Bronchial epithelial cell (primary cell): ENCODE data around the gene IFITM1. TPM values are rescaled to one million over a fixed set of nuclear protein-coding genes. Genes with fewer than 3 reads are reported as not detected.
"Not testable (repeated sequence)": the region's sequence is repeated elsewhere in the genome, so short reads cannot be mapped to it uniquely, and the experiment has no call there.

ENCODE experiments used
- DNase-seq: peaks from one replicate; pipeline ENCODE4 v3.0.0-alpha.2; 2010; ENCODE audit warnings: low read depth
- FAIRE-seq: peaks from 2 replicates; lab custom pipeline; 2011; peaks lifted over from hg19 to GRCh38; lab: Jason Lieb, UNC
- H3K27me3 ChIP-seq: 2 replicates; pipeline ENCODE4 v1.5.1; 2011; ENCODE audit warnings: low read length; ENCODE audit not compliant: control insufficient read depth, insufficient read depth
- H3K36me3 ChIP-seq: 2 replicates; pipeline ENCODE4 v1.5.1; 2011; ENCODE audit warnings: low read length; ENCODE audit not compliant: control insufficient read depth, insufficient read depth
- H3K4me3 ChIP-seq: 2 replicates; pipeline ENCODE4 v1.5.1; 2011; ENCODE audit warnings: mild to moderate bottlenecking, low read depth, low read length, control low read depth
- total RNA-seq: library from RNA; depleted of rRNA; stranded (reverse); fragments of >200 nt; gene quantifications from 2 replicates; pipeline ENCODE4 v1.2.1, GENCODE V29; 2014
- TF ChIP-seq, protein P1 (sequence below): IDR thresholded peaks from 2 replicates; pipeline ENCODE4 v1.5.1; 2011; ENCODE audit warnings: mild to moderate bottlenecking, moderate library complexity, low read length, control low read depth, inconsistent platforms; ENCODE audit not compliant: insufficient read depth, severe bottlenecking

IFITM1 gene
- total RNA-seq, 1 donor from 2014 or later: 1.8 TPM

DNA sequence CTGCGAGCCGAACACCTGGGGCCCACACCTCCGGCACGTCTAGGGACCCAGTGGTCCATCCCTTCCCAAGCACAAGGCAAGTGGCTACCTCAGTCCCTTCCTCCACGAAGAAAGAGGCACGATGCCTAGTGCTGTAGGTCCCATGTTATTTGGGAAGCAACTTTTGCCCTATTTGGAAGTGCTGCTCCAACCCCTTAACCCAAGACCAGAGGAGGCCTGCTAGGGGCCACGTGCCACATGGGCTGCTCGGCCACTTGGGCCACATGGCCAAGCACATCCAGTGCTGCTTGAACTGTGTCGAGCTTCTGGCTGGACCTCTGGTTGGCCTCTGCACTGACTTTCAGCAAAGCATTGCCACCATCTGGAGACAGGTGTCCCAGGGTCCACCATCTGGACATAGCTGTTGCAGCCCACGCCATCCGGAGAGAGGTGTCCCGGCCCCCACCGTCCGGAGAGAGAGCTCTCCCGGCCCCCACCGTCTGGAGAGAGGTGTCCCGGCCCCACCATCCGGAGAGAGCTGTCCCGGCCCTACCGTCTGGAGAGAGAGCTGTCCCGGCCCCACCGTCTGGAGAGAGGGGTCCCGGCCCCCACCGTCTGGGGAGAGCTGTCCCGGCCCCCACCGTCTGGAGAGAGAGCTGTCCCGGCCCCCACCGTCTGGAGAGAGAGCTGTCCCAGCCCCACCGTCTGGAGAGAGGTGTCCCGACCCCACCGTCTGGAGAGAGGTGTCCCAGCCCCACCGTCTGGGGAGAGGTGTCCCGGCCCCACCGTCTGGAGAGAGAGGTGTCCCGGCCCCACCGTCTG lies 49.0 kb downstream of the IFITM1 start:
- H3K36me3 ChIP-seq: no peaks in the 10 kb centered on the region
- H3K27me3 ChIP-seq: peaks cover 3% of the 10 kb centered on the region
- DNase-seq (no peak), FAIRE-seq (no peak)
- TF ChIP-seq, protein P1, sequence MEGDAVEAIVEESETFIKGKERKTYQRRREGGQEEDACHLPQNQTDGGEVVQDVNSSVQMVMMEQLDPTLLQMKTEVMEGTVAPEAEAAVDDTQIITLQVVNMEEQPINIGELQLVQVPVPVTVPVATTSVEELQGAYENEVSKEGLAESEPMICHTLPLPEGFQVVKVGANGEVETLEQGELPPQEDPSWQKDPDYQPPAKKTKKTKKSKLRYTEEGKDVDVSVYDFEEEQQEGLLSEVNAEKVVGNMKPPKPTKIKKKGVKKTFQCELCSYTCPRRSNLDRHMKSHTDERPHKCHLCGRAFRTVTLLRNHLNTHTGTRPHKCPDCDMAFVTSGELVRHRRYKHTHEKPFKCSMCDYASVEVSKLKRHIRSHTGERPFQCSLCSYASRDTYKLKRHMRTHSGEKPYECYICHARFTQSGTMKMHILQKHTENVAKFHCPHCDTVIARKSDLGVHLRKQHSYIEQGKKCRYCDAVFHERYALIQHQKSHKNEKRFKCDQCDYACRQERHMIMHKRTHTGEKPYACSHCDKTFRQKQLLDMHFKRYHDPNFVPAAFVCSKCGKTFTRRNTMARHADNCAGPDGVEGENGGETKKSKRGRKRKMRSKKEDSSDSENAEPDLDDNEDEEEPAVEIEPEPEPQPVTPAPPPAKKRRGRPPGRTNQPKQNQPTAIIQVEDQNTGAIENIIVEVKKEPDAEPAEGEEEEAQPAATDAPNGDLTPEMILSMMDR: no peak
- no peak overlapping the region for H3K4me3 ChIP-seq

DNA sequence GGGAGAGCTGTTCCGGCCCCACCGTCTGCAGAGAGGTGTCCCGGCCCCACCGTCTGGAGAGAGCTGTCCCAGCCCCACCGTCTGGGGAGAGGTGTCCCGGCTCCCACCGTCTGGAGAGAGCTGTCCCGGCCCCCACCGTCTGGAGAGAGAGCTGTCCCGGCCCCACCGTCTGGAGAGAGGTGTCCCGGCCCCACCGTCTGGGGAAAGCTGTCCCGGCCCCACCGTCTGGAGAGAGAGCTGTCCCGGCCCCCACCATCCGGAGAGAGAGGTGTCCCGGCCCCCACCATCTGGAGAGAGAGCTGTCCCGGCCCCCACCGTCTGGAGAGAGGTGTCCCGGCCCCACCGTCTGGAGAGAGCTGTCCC lies 49.6 kb downstream of the IFITM1 start:
- H3K4me3 ChIP-seq, FAIRE-seq, H3K27me3 ChIP-seq, DNase-seq, H3K36me3 ChIP-seq: not testable (repeated sequence)

DNA sequence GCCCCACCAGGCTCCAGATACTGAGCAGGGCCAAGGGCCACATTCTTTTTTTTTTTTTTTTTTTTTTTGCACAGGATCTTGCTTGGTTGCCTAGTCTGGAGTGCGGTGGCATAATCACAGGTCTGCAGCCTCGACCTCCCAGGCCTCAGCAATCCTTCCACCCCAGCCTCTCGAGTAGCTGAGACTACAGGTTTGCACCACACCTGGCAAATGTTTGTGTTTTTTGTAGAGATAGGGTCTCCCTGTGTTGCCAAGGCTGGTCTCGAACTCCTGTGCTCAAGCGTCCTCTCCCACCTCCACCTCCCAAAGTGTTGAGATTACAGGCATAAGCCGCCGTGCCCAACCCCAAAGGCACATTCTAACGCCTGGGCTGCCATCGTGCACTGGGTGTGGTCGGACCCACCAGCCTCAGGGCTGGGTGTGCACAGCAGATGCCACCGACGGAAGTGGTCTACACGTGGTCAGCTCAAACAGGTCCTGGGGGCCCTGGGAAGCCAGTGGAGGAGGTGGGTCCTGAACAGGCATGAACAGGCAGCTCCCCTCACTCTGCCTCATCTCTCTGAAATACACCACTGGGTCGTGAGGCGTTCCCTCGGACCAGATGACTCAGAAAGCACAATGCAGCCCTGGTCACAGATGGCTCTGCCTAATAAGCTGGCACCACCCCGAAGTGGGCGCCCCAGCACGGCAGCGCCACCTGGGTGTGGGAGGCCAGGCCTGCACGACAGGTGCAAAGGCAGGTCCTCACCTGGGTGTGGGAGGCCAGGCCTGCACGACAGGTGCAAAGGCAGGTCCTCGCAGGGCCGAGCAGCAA lies 50.3 kb downstream of the IFITM1 start:
- no peaks in the 10 kb centered on the region for H3K36me3 ChIP-seq
- FAIRE-seq: peak; percentile 73
- H3K4me3 ChIP-seq: no peak overlapping the region
- DNase-seq: peak; percentile 77
- TF ChIP-seq, protein P1: peak; percentile 82
- H3K27me3 ChIP-seq: peaks cover 10% of the 10 kb centered on the region

Other genes starting within 250 kb of the IFITM1 start
- not detected in 2 replicates for gene SCGB1C1, start 121.0 kb upstream of the IFITM1 start, total RNA-seq
- 16.0 and 16.3 TPM in 2 replicates for gene BET1L, start 106.6 kb upstream of the IFITM1 start, total RNA-seq
- gene RIC8A, start 106.3 kb upstream of the IFITM1 start, total RNA-seq: 106 and 170 TPM in 2 replicates
- gene SIRT3, start 77.7 kb upstream of the IFITM1 start, total RNA-seq: 7.9 and 9.9 TPM in 2 replicates
- 146 and 171 TPM in 2 replicates for gene PSMD13, start 77.1 kb upstream of the IFITM1 start, total RNA-seq
- gene NLRP6, start 35.6 kb upstream of the IFITM1 start, total RNA-seq: not detected in 2 replicates
- 1.7 and 3.2 TPM in 2 replicates for gene PGGHG, start 24.9 kb upstream of the IFITM1 start, total RNA-seq
- not detected in 2 replicates for gene IFITM5, start 14.5 kb upstream of the IFITM1 start, total RNA-seq
- gene IFITM2, start 6.2 kb upstream of the IFITM1 start, total RNA-seq: 1.4 and 3.7 TPM in 2 replicates
- gene IFITM3, start 6.8 kb downstream of the IFITM1 start, total RNA-seq: 4.5 and 14.5 TPM in 2 replicates
- 10.8 and 11.4 TPM in 2 replicates for gene B4GALNT4, start 55.5 kb downstream of the IFITM1 start, total RNA-seq
- 231 and 328 TPM in 2 replicates for gene PKP3, start 80.2 kb downstream of the IFITM1 start, total RNA-seq
- gene SIGIRR, start 101.0 kb downstream of the IFITM1 start, total RNA-seq: 15.9 and 24.7 TPM in 2 replicates
- gene ANO9, start 128.0 kb downstream of the IFITM1 start, total RNA-seq: 7.4 and 9.2 TPM in 2 replicates
- 26.3 and 29.4 TPM in 2 replicates for gene PTDSS2, start 136.2 kb downstream of the IFITM1 start, total RNA-seq
- gene RNH1, start 193.2 kb downstream of the IFITM1 start, total RNA-seq: 361 and 427 TPM in 2 replicates
- gene HRAS, start 221.5 kb downstream of the IFITM1 start, total RNA-seq: 150 and 199 TPM in 2 replicates
- 0.26 and 0.38 TPM in 2 replicates for gene LRRC56, start 223.5 kb downstream of the IFITM1 start, total RNA-seq
- 0.90 and 1.1 TPM in 2 replicates for gene LMNTD2, start 246.7 kb downstream of the IFITM1 start, total RNA-seq
- 44.4 and 45.5 TPM in 2 replicates for gene RASSF7, start 246.9 kb downstream of the IFITM1 start, total RNA-seq